Measurements from ENCODE around the gene AOAH. TPM values are rescaled to one million over a fixed set of nuclear protein-coding genes. Genes with fewer than 3 reads are reported as not detected.
A peak's percentile ranks its signal among the peaks of the same experiment; 100 is the strongest.

The AOAH gene
- total RNA-seq, 2 experiments from 2014 or later: 5.3 to 7.1 TPM

DNA sequence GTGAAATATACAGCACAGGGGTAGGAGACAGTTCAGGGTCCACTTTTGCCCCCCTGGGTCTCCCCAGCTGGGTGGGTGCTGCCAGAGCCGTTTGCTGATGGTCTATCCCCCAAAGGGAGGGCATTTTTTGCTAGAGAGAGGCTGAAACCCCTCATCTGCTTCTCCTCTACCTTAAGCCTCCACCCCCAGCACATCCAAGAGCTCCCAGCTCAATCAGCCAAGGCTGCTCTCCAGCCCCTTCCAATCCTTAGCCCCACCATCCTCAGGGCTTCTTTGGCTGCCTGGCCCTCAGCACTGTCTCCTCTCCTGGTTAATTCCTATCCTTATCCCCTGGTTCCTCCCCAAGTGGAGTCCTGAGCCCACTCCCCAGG lies 153.1 kb downstream of the AOAH start:
- no peak overlapping the region for H3K27ac Mint-ChIP-seq
- no peak for DNase-seq
- H3K36me3 Mint-ChIP-seq: peaks cover 19% of the 10 kb centered on the region
- no peak overlapping the region for H3K4me3 Mint-ChIP-seq
- H3K27me3 Mint-ChIP-seq: no peaks in the 10 kb centered on the region
- no peaks in the 10 kb centered on the region for H3K9me3 Mint-ChIP-seq
- peaks cover 30% of the 10 kb centered on the region for H3K4me1 Mint-ChIP-seq

DNA sequence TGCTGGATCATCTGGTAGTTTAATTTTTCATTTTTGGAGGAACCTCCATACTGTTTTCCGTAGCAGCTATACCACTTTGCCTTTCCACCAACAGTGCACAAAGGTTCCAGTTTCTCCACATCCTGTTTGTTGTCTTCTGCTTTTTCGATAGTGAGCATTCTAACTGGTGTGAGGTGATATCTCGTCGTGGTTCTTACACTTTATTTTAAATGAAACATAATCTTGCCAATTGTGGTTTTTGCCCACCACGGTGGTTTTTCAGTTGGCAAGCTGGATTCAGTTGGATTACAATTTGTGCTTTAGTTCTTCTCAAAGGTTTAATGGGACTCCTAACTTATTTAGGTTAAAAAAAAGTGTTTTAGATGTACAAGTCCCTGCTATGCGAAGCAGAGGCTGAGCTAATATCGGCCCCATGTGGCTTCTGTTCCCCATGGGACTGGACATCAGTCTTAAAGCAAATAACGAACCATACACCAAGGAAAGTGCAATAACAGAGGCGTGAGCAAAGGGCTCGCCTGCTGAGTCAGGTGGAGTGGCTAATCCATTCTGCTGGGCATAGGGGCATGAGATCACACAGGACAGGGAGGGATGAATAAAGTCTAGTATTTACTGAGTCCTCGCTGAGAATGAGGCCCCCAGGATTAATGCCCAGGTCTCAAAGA lies 153.6 kb downstream of the AOAH start:
- Mint-ChIP-seq H3K27me3 (no peaks in the 10 kb centered on the region), H3K27ac (no peak overlapping the region), H3K9me3 (no peaks in the 10 kb centered on the region), H3K4me1 (peaks cover 26% of the 10 kb centered on the region), H3K36me3 (peaks cover 16% of the 10 kb centered on the region), H3K4me3 (no peak overlapping the region)
- no peak for DNase-seq

DNA sequence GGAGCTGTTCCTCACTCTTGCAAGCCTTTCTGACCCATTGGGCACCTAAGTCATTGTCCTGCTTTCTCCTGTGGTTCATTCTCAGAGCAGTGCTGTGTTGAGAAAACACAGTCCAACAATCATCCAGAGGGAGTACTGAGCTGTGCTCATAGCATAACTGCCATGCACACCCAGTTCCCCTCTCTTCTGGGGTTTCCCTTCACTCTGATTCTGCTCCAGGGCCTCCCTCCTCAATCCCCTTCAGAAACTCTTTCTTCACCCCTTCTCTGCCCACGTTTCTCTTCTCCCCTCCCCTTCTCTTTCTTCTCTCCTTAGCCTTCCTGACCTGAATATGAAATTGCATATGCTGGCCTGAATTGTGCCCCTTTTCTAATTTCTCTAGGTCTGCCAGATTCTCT lies 155.8 kb downstream of the AOAH start:
- no peak for DNase-seq
- Mint-ChIP-seq H3K4me3 (no peak overlapping the region), H3K36me3 (peaks cover 6% of the 10 kb centered on the region), H3K27me3 (no peaks in the 10 kb centered on the region), H3K4me1 (peaks cover 21% of the 10 kb centered on the region), H3K9me3 (no peaks in the 10 kb centered on the region), H3K27ac (no peak overlapping the region)

DNA sequence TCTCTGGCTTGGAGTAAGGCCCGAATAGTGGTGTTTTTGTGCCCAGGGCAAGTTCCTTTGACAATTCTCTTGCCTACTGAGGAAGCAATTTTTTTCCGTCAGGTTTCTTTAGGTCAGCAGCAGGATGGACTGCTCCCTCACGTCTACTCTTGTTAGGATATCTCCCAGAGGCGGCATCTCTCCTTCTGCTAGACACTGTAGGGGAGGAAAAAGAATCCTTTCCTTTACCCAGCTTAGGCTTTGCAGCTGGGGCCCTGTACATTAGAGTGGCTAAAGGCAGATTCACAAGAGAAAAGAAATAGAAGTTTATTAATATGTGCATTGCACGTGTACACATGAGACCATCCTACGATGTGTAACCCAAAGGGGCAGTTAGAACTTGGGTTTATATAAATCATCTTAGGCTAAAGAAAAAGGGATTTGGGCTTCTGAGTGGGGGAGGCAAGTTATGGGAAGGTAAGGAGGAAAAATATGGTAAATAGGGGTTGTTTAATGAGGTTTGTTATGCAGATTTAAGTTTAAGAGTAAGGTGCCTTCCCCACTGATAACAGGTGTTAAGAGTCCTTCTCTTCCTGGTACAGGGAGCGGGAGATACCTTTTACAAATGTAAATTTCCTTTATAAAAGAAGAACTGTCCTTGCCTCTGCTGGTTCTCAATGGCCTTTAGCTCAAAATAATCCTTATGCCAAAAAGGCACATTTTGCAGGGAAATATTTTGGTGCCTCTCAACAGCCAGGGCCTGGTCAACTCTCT lies 156.4 kb downstream of the AOAH start:
- Mint-ChIP-seq H3K9me3 (no peaks in the 10 kb centered on the region), H3K36me3 (peaks cover 6% of the 10 kb centered on the region), H3K27ac (no peak overlapping the region), H3K4me3 (no peak overlapping the region), H3K4me1 (peaks cover 21% of the 10 kb centered on the region), H3K27me3 (no peaks in the 10 kb centered on the region)
- no peak for DNase-seq

DNA sequence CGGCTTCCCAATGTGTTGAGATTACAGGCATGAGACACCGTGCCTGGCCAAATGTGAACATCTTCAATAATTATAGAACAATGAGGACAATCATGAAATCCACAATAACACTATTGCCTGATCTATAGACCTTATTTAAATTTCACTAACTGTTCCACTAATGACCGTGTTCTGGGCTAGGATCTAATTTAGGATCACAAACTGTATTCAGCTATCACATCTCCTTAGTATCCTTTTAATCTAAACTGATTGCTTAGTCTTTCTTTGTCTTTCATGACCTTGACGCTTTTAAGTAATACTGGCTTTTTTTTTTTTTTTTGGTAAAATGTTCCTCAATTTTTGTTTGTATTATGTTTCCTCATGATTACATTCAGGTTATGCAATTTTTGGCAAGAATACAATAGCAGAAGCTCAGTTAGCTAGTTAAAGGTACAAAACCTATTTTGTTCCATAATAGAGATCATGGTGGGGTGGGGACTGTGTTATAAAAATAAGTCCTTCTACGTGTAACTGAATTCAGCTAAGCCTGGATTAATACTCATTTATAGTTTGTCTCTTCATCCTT lies 158.4 kb downstream of the AOAH start:
- Mint-ChIP-seq H3K4me1 (peaks cover 18% of the 10 kb centered on the region), H3K4me3 (no peak overlapping the region), H3K27ac (peak overlapping the region; percentile 62), H3K36me3 (peaks cover 5% of the 10 kb centered on the region), H3K9me3 (no peaks in the 10 kb centered on the region), H3K27me3 (no peaks in the 10 kb centered on the region)
- DNase-seq: no peak

DNA sequence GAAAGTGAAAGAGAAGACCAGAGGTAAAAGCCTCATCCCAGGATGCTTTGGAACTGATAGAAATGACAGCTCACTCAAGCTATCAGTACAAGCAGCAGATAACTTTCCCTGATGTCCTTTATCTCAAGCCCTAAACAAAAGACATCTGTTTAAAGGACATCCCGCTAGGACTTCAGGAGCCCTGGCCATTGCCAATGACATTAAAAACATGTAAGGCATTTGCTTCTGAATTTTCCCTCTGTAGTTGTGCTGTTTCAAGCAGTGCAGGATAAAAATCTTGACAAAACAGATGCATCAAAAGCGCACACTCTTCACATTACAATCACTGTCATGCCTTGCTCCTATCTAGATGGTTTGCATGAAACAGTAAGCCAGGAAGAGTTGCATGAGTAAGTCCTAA lies 159.8 kb downstream of the AOAH start:
- H3K4me3 Mint-ChIP-seq: no peak overlapping the region
- H3K4me1 Mint-ChIP-seq: peaks cover 9% of the 10 kb centered on the region
- no peak for DNase-seq
- peaks cover 2% of the 10 kb centered on the region for H3K36me3 Mint-ChIP-seq
- H3K27me3 Mint-ChIP-seq: no peaks in the 10 kb centered on the region
- H3K9me3 Mint-ChIP-seq: peaks cover 2% of the 10 kb centered on the region
- H3K27ac Mint-ChIP-seq: no peak overlapping the region

DNA sequence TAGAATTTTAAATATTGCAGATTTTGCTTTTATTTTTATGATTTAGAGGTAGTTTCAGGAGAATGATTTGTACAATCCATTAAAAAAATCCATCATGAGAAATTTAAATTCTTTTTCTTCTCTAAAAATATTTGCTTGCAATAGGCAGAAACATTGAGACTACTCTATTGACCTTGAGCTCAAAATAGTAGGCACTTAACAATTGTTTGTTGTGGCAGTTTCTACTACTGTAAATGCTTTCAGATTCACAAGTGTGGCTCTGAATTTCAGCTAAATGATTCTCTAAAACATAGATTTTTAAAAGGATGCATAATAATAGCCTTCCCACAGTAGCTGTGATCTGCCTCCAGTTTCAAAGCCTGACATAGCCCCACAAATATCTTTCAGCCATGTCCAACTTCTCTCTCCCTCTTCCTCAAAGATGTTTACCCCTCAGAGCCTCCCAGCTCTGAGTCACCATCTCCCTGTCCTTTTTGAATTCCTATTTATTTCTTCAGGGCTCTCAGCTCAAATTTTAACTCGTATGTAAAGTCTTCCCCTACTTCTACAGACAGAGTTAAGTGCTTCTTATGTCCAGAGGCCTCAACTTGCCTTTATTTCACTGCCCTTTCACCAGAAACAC lies 160.5 kb downstream of the AOAH start:
- DNase-seq: no peak
- H3K27me3 Mint-ChIP-seq: no peaks in the 10 kb centered on the region
- H3K36me3 Mint-ChIP-seq: peaks cover 6% of the 10 kb centered on the region
- no peak overlapping the region for H3K4me3 Mint-ChIP-seq
- H3K4me1 Mint-ChIP-seq: peaks cover 9% of the 10 kb centered on the region
- peaks cover 5% of the 10 kb centered on the region for H3K9me3 Mint-ChIP-seq
- H3K27ac Mint-ChIP-seq: no peak overlapping the region

DNA sequence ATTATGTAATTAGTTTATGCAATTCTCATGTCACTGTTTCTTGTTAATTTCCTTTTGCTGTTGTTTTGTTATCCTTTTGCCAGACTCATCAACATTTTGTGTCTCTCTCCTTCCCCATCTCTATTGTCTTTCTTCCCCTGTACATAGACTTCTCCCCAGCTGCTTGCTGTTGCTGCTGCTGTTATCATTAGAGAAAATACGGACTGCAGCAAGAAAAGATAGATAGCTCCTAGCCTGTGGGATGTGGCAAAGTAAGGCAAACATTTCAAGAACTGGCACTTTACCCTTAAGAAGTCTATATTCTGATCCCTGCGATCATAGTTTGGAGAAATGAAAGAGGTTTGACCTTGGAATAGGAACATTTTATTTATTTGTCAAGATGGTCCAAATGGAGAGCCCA lies 162.2 kb downstream of the AOAH start:
- Mint-ChIP-seq H3K27ac (no peak overlapping the region), H3K4me1 (peaks cover 5% of the 10 kb centered on the region), H3K36me3 (peaks cover 8% of the 10 kb centered on the region), H3K4me3 (no peak overlapping the region), H3K9me3 (peaks cover 6% of the 10 kb centered on the region), H3K27me3 (no peaks in the 10 kb centered on the region)
- DNase-seq: no peak

DNA sequence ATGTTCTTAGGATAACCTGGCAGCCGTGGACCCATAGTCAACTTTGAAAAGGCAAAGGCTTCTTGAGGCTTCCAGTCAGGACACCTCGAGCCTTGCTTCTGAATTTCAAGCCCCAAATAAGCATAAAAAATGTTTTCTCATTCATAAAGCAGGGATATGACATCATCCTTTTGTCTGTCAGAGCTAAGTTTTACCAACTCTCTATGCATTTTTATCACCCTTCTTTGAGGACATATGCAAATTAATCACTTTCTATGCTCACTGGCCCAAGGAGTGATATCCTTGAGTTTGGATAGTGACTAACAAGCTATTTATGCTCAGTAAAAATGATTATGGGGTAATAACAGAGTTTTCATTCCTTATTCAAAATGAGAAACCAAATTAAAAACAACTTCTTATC lies 175.3 kb downstream of the AOAH start:
- Mint-ChIP-seq H3K27me3 (no peaks in the 10 kb centered on the region), H3K27ac (no peak overlapping the region), H3K36me3 (peaks cover 6% of the 10 kb centered on the region), H3K9me3 (peaks cover 4% of the 10 kb centered on the region), H3K4me3 (no peak overlapping the region), H3K4me1 (no peaks in the 10 kb centered on the region)
- no peak for DNase-seq

DNA sequence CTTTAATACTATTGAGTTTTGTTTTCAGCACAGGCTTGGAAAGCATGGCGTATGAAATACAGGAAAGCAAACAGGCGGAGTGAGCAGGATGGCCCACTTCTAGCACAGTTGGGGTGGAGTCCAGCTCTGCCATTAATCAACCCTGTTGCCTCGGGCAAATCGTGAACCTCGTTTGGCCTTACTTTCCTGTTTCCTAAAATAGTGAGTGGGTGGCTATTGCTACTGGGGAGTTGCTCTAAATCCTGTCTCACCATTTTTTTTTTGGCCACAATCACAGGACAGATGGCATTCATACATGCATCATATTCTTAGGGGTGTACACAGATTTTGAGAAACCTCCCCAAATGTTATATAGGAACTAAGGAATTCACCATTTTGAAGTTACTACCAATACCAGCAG lies 176.9 kb downstream of the AOAH start:
- peaks cover 4% of the 10 kb centered on the region for H3K36me3 Mint-ChIP-seq
- no peaks in the 10 kb centered on the region for H3K4me1 Mint-ChIP-seq
- no peaks in the 10 kb centered on the region for H3K27me3 Mint-ChIP-seq
- no peak overlapping the region for H3K27ac Mint-ChIP-seq
- DNase-seq: no peak
- H3K4me3 Mint-ChIP-seq: no peak overlapping the region
- peaks cover 3% of the 10 kb centered on the region for H3K9me3 Mint-ChIP-seq

DNA sequence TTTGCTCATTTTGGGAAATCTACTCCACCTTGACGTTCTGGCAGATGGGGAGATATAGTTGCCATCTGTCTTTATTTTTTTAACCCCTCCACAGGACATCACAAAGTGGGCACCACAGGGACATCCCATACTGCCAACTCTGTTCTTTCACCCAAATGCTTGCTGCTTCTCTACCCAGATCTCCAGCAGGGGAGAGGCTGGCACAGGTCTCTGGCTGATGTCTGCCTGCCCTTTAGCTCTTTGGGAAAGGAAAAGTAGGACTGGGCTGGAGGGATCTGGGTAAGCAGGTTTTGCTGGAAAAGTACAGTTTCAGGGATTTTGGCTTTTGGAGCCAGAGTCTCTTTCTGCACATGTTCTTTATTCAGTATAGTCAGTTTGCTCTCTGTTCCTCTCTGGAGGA lies 178.0 kb downstream of the AOAH start:
- Mint-ChIP-seq H3K4me3 (no peak overlapping the region), H3K36me3 (peaks cover 3% of the 10 kb centered on the region), H3K9me3 (peaks cover 2% of the 10 kb centered on the region), H3K27ac (no peak overlapping the region), H3K27me3 (no peaks in the 10 kb centered on the region), H3K4me1 (no peaks in the 10 kb centered on the region)
- no peak for DNase-seq

DNA sequence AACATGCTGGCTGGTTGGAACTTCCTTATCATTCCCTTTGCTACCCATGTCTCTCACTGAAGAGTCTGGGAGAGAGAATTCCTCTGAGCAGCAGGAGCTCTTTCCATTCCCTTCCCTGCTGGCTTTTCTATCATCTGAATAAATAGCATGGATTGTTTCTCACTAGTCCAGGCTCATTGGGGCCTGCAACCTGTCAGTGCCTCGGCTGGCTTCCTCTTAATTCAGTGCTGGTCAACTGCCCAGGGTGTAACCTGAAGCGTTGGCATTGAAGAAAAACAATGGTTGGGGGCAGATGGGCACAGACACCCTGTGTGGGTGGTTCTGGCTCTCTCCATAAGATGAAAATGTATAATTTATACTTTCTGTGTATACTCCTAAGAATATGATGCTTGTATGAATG lies 179.0 kb downstream of the AOAH start:
- Mint-ChIP-seq H3K36me3 (peaks cover 2% of the 10 kb centered on the region), H3K4me3 (no peak overlapping the region)

DNA sequence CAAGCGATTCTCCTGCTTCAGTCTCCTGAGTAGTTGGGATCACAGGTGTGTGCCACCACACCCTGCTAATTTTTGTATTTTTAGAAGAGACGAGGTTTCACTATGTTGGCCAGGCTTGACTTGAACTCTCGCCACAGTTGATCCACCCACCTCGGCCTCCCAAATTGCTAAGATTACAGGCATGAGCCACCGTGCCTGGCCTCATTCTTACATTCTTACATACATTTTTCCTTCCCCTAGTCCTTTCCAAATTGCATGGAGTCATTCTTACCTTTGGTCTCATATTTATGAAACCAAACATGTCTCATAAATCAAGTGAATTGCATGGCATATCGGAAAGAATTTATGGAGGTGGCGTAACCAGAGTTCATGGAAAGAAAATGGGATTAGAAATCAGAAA lies 186.2 kb downstream of the AOAH start:
- no peak overlapping the region for H3K27ac Mint-ChIP-seq
- no peak for DNase-seq
- H3K4me1 Mint-ChIP-seq: peaks cover 3% of the 10 kb centered on the region

More for the DNA sequence above, 179.0 kb downstream of the AOAH start:
- Mint-ChIP-seq H3K27ac (no peak overlapping the region), H3K4me1 (no peaks in the 10 kb centered on the region), H3K9me3 (no peaks in the 10 kb centered on the region), H3K27me3 (no peaks in the 10 kb centered on the region)
- no peak for DNase-seq

DNA sequence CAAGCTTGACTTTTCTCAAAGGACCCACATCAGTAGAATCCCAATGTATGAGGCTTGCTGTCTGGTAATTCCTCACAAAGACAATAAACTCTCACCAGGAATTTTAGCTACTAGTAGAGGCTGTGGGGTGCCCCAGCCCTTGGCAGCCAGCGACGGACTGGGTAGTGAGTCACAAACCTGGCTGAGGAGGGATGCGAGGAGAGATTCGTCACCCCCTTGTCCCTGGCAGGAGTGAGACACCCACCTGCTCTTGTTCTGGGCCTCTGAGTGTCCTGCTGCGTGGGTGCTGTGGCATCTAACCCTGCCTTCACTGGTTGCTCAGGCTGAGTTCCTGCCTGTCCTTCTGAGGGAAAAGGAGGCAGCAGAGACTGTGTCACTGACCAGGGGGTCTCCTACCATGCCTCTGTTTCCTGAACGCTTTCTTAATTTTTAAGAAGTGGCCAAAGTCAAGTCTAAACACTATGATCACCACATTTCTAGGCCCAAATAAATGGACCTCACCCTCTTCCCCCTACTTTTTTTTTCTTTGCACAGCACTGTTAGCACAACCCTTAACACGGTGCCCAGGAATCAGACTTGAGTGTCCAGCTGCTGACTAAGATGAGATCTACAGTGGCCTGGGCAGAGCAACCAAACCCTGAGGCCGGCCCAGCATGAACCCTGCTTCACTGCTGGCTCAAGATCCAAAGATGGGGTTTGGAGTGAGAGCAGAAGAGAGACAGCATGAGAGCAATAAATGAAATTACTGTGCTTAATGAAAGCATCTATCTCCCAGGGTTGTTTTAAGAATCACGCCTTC lies 188.2 kb downstream of the AOAH start:
- DNase-seq: no peak
- H3K4me1 Mint-ChIP-seq: peaks cover 3% of the 10 kb centered on the region
- H3K4me3 Mint-ChIP-seq: no peak overlapping the region
- H3K9me3 Mint-ChIP-seq: no peaks in the 10 kb centered on the region
- no peak overlapping the region for H3K27ac Mint-ChIP-seq
- H3K27me3 Mint-ChIP-seq: no peaks in the 10 kb centered on the region
- peaks cover 9% of the 10 kb centered on the region for H3K36me3 Mint-ChIP-seq

More for the DNA sequence above, 186.2 kb downstream of the AOAH start:
- Mint-ChIP-seq H3K4me3 (no peak overlapping the region), H3K9me3 (no peaks in the 10 kb centered on the region), H3K27me3 (no peaks in the 10 kb centered on the region), H3K36me3 (peaks cover 9% of the 10 kb centered on the region)

DNA sequence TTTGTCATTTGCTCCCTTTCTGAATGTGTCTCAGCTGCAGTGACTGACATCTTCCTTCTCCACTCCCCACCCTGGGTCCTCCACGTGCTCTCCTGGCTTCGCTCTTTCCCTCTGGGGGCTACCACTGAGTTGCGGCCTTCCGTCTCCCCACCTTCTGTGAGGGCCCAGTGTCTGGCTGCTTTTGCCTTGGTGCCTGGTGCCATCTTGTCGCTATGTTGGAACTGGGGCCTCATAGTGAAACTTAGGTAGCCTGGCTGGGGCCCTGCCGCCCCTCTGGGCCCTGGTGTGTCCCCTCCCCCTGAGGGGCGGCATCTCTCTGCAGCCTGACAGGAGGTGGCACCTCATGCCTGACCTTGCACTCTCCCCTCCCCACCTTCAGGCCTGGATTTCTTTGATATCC lies 190.6 kb downstream of the AOAH start:
- Mint-ChIP-seq H3K9me3 (no peaks in the 10 kb centered on the region), H3K27me3 (no peaks in the 10 kb centered on the region), H3K4me1 (no peaks in the 10 kb centered on the region), H3K4me3 (no peak overlapping the region), H3K27ac (no peak overlapping the region), H3K36me3 (peaks cover 11% of the 10 kb centered on the region)
- no peak for DNase-seq
